GM18867 (cell line): ENCODE measurements around the gene TUBGCP6.

Source experiments
- ATAC-seq: cut with Tn5 transposase; IDR thresholded peaks from one replicate; pipeline ENCODE4 v1.9.1; 2021; ENCODE audit warnings: mild to moderate bottlenecking, moderate library complexity; ENCODE audit not compliant: unreplicated experiment

The TUBGCP6 gene

GRCh38 chr22:50229370-50229769 lies 15.5 kb downstream of the TUBGCP6 start:
- ATAC-seq = no peak

GRCh38 chr22:50228366-50228765 lies 16.5 kb downstream of the TUBGCP6 start:
- ATAC-seq = no peak

GRCh38 chr22:50227579-50228215 lies 17.1 kb downstream of the TUBGCP6 start:
- ATAC-seq = no peak

GRCh38 chr22:50226875-50227165 lies 18.0 kb downstream of the TUBGCP6 start:
- ATAC-seq = no peak

GRCh38 chr22:50226063-50226874 lies 18.6 kb downstream of the TUBGCP6 start:
- no peak for ATAC-seq

GRCh38 chr22:50225200-50225969 lies 19.4 kb downstream of the TUBGCP6 start:
- ATAC-seq = no peak

- ATAC-seq = no peak
These were observed 20.8 kb downstream of the TUBGCP6 start for GRCh38 chr22:50224071-50224470.

- no peak for ATAC-seq
These were observed 22.3 kb downstream of the TUBGCP6 start for GRCh38 chr22:50222508-50222907.

GRCh38 chr22:50221410-50222300 lies 23.2 kb downstream of the TUBGCP6 start:
- no peak for ATAC-seq

GRCh38 chr22:50220603-50221409 lies 24.0 kb downstream of the TUBGCP6 start:
- no peak for ATAC-seq

- no peak for ATAC-seq
These were observed 24.8 kb downstream of the TUBGCP6 start for GRCh38 chr22:50219800-50220602.

- no peak for ATAC-seq
These were observed 25.7 kb downstream of the TUBGCP6 start for GRCh38 chr22:50218996-50219727.

GRCh38 chr22:50218153-50218995 lies 26.4 kb downstream of the TUBGCP6 start:
- ATAC-seq = no peak

GRCh38 chr22:50217543-50218152 lies 27.2 kb downstream of the TUBGCP6 start:
- no peak for ATAC-seq

- ATAC-seq = no peak
These were observed 27.9 kb downstream of the TUBGCP6 start for GRCh38 chr22:50216684-50217520.

GRCh38 chr22:50216055-50216683 lies 28.7 kb downstream of the TUBGCP6 start:
- no peak for ATAC-seq
